ENCODE measurements around the gene ABLIM1. TPM values are rescaled to one million over a fixed set of nuclear protein-coding genes. Genes with fewer than 3 reads are reported as not detected.

The ABLIM1 gene
- total and polyA plus RNA-seq, 2 of the 13 experiments (the other 11 are each of a cell fraction or from before 2014, with no cell fraction given) = 59.4 to 92.7 TPM

DNA sequence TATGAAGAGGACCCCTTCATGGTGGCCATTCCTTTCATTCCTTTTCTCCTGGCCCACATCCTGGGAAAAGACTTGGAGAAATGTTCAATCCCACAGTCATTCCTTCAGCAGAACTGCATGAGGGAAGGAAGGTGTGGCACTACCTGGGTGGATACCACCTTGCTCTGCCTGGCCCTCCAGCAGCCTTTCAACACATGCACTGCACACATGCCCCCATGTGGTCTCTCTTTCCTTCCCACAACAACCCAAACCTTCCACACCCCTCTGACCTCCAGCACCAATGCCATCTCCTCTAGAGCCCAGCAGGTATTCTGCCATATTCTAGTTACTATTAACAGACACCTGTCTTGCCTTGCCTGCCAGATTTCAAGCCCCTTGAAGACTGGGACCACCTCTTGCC, 213.3 kb downstream of the ABLIM1 start (continued):
- TF ChIP-seq, protein P1, sequence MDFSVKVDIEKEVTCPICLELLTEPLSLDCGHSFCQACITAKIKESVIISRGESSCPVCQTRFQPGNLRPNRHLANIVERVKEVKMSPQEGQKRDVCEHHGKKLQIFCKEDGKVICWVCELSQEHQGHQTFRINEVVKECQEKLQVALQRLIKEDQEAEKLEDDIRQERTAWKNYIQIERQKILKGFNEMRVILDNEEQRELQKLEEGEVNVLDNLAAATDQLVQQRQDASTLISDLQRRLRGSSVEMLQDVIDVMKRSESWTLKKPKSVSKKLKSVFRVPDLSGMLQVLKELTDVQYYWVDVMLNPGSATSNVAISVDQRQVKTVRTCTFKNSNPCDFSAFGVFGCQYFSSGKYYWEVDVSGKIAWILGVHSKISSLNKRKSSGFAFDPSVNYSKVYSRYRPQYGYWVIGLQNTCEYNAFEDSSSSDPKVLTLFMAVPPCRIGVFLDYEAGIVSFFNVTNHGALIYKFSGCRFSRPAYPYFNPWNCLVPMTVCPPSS (IDR thresholded peaks at IDR 0.05) = no peak
- TF ChIP-seq ZNF768 (CRISPR knock-in tag; IDR thresholded peaks at IDR 0.05) (no peak), HOXA9 (CRISPR knock-in tag; IDR thresholded peaks at IDR 0.05; ENCODE audit: borderline replicate concordance) (no peak), RBM22 (optimal IDR thresholded peaks at IDR 0.05; ENCODE audit: low read length) (peak; percentile 29)
- TF ChIP-seq, protein P2, sequence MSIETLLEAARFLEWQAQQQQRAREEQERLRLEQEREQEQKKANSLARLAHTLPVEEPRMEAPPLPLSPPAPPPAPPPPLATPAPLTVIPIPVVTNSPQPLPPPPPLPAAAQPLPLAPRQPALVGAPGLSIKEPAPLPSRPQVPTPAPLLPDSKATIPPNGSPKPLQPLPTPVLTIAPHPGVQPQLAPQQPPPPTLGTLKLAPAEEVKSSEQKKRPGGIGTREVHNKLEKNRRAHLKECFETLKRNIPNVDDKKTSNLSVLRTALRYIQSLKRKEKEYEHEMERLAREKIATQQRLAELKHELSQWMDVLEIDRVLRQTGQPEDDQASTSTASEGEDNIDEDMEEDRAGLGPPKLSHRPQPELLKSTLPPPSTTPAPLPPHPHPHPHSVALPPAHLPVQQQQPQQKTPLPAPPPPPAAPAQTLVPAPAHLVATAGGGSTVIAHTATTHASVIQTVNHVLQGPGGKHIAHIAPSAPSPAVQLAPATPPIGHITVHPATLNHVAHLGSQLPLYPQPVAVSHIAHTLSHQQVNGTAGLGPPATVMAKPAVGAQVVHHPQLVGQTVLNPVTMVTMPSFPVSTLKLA (IDR thresholded peaks at IDR 0.05) = 0 out of 2 replicates have a peak, but pooled peaks have one; percentile 14

DNA sequence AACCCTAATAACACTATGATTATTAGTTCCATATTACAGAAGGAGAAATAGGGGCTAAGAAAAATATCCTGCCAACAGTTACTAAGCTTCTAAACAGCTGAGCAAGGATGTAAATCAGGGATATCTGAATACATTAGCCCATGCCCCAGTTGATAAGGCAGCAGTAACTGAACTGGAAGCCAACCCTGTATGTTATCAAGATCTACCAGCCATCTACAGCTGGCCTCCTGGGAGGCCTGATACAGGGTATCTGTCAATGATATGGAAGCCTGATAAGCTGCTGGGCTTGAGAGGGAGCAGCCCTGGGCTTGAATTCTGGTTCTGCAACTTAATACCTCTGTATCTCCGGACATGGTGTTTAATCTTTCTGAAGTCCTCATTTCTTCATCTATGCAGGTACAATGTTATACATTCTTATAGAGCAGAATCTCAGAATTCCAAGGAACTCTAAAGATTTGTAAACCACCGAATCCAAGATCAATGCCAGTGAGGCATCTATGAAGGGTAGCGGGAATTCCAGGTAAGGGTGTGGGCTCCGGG, 215.9 kb downstream of the ABLIM1 start:
- intact Hi-C loops (cut with micrococcal nuclease; ENCODE audit: unreplicated experiment) = no loop called here
- Histone ChIP-seq H3K4me1 (ENCODE audit: insufficient read depth, low read length) (no peaks in the 10 kb centered on the region), H2AFZ (ENCODE audit: low read length) (no peak overlapping the region), H3K79me2 (ENCODE audit: insufficient read depth, low read length) (no peaks in the 10 kb centered on the region), H3K36me3 (replicated peaks in 1 of 2; ENCODE audit: control insufficient read depth in 1 of 2, insufficient read depth in 2 of 2, low read length in 2 of 2) (peaks cover 41 to 75% of the 10 kb centered on the region in 2 experiments), H3K4me3 (replicated peaks in 1 of 3; ENCODE audit: insufficient read depth in 1 of 3, low read depth in 2 of 3, low read length in 3 of 3) (no peak overlapping the region), H3K9ac (ENCODE audit: insufficient read depth, low read depth, low read length) (no peak overlapping the region), H3K27ac (ENCODE audit: extremely low read length, insufficient read depth, low read length) (no peak overlapping the region), H3K4me2 (ENCODE audit: low read depth, low read length) (no peak overlapping the region), H3K27me3 (ENCODE audit: control insufficient read depth in 1 of 2, insufficient read depth in 2 of 2, low read length in 2 of 2) (no peaks in the 10 kb centered on the region), H4K20me1 (ENCODE audit: insufficient read depth, low read length) (no peaks in the 10 kb centered on the region), H3K9me3 (ENCODE audit: low read length) (no peaks in the 10 kb centered on the region)
- in situ Hi-C loops (cut with HindIII; ENCODE audit: extremely low pct_ligation_motif_present, low pct_unique_long_range_greater_than_20kb) = no loop called here
- ATAC-seq = no peak
- ChIA-PET POLR2A (no interaction called here), CTCF (ENCODE audit: low intra/inter-chr PET ratio, low total read pairs) (no interaction called here)
- TF ChIP-seq RARA (CRISPR knock-in tag; IDR thresholded peaks at IDR 0.05) = no peak
- TF ChIP-seq ZNF772 (CRISPR knock-in tag; IDR thresholded peaks at IDR 0.05) = no peak
- no peak for TF ChIP-seq CC2D1A (CRISPR knock-in tag; IDR thresholded peaks at IDR 0.05)
- TF ChIP-seq ZNF761 (CRISPR knock-in tag; conservative IDR thresholded peaks at IDR 0.05) = no peak
- TF ChIP-seq, protein P3, sequence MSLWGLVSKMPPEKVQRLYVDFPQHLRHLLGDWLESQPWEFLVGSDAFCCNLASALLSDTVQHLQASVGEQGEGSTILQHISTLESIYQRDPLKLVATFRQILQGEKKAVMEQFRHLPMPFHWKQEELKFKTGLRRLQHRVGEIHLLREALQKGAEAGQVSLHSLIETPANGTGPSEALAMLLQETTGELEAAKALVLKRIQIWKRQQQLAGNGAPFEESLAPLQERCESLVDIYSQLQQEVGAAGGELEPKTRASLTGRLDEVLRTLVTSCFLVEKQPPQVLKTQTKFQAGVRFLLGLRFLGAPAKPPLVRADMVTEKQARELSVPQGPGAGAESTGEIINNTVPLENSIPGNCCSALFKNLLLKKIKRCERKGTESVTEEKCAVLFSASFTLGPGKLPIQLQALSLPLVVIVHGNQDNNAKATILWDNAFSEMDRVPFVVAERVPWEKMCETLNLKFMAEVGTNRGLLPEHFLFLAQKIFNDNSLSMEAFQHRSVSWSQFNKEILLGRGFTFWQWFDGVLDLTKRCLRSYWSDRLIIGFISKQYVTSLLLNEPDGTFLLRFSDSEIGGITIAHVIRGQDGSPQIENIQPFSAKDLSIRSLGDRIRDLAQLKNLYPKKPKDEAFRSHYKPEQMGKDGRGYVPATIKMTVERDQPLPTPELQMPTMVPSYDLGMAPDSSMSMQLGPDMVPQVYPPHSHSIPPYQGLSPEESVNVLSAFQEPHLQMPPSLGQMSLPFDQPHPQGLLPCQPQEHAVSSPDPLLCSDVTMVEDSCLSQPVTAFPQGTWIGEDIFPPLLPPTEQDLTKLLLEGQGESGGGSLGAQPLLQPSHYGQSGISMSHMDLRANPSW (CRISPR knock-in tag; IDR thresholded peaks at IDR 0.05; ENCODE audit: borderline replicate concordance) = no peak
- TF ChIP-seq, protein P4, sequence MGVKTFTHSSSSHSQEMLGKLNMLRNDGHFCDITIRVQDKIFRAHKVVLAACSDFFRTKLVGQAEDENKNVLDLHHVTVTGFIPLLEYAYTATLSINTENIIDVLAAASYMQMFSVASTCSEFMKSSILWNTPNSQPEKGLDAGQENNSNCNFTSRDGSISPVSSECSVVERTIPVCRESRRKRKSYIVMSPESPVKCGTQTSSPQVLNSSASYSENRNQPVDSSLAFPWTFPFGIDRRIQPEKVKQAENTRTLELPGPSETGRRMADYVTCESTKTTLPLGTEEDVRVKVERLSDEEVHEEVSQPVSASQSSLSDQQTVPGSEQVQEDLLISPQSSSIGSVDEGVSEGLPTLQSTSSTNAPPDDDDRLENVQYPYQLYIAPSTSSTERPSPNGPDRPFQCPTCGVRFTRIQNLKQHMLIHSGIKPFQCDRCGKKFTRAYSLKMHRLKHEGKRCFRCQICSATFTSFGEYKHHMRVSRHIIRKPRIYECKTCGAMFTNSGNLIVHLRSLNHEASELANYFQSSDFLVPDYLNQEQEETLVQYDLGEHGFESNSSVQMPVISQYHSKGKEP (CRISPR knock-in tag; IDR thresholded peaks at IDR 0.05) = no peak
- no peak for FAIRE-seq
- 82% methylated on average over 4 of the region's 4 CpGs for WGBS (ENCODE audit: low lambda C conversion rate)
- DNase-seq (ENCODE audit: low spot score) = no peak
- no TSS peak for BruUV-seq (replicated peaks)

Data from HepG2 (cell line).